Measurements from ENCODE around the gene PPP2R1B.

The PPP2R1B gene

GRCh38 chr11:111748035-111748804, 18.0 kb downstream of the PPP2R1B start:
- DNase-seq (ENCODE audit: low spot score) = no peak

DNA sequence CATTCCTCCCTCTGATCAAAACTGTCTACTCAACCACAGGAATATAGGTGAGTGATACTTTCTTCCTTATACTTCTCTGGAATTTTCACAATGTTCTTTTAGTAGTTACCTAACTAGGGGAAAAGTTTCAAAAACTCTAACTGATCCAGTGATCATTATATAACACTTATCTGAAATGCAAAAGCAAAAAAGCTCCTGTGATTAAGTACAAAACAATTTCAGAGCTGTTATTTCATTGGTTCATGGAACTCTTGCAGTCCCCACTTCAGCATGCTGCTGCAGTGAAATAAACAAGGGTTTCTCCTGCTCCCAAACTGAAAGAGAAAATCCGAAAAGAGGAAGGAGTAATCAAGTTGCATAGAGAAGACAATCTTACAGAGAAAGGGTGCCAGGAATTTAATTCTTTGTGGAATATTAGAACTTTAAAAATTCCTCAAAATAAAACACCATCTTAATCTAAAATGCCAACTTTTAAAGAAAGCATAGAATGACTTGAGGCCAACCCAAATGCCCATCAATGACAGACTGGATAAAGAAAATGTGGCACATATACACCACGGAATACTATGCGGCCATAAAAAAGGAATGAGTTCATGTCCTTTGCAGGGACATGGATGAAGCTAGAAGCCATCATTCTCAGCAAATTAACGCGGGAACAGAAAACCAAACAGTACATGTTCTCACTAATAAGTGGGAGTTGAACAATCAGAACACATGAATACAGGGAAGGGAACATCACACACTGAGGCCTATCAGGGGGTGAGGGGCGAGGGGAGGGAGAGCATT, 20.3 kb downstream of the PPP2R1B start:
- no peak for DNase-seq (ENCODE audit: low spot score)

DNA sequence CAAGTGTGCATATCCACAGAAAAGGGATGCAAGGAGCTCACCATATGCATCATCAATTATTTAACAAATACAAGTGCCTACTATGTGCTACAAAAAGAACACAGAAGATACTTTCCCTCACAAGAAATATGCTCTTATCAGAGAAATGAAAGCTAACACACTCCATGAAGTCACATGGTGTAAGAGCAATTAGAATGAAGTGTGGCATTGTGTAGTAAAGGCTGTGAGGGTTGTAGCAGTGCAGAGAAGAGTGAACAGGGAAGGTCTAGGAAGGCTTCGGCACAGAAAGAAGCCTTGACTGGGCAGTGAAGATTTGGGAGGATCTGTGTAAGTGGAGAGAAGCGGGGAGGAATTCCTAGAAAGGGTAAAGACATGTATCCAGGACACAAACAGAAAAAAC, 22.5 kb downstream of the PPP2R1B start:
- DNase-seq (ENCODE audit: low spot score) = no peak

DNA sequence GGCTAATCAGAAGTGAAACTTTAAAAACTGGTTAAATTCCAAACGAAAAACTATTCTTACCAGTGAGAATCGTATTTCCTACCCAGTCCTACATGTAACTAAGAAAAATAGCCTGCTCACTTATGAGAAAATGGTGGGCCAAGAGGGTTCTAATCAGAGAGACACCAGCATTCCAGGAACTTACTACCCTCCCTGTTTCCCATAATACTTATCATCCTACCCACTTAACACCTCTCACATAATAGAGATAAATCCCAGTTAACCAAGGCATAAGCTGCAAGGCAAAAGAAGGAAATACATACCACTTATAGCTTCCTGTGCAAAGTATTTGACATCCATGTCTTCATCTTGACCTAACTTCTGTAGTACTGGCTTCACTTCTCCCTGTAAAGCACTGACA, 24.4 kb downstream of the PPP2R1B start:
- no peak for DNase-seq (ENCODE audit: low spot score)

- no peak for DNase-seq (ENCODE audit: low spot score)
These were observed 26.9 kb downstream of the PPP2R1B start for GRCh38 chr11:111739299-111739698.

- DNase-seq (ENCODE audit: low spot score) = no peak
These were observed 28.6 kb downstream of the PPP2R1B start for GRCh38 chr11:111737444-111738210.

DNA sequence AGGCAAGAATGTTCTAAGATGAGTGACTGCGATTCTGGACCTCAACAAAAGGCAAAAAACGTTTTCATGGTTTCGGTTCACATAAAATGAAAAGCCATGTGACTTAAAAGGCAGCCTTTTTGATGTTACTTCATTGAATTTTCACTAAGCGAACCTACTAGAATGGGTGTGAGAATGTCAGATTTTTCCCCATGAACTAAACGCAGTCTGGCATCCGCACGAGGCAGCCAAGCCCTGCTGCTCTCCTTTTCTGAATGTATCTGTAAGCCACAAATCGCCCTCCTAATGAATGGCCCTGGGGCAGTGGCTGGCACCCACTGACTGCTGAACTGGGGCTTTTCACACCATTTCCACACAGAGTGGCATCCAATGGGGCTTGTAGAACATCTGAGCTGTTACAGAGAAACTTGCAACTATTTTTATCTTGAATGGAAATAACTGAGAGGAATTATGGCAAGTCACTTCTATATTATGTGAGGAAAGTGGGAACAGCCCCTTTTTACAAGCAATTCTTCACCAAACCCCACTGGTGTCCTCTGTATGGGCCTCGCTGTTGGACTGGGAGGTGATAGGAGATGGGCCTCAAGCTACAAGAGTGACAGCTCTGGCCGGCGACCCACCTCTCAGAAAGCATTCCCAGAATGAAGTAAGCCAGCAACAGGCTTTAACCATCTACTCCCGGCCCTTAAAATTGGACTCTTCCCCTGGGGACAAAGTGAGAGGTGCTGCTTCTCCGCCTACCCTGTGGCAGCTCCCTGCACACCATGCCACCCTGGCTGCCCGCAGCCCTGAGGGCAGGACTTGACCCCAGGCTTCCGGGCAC, 29.4 kb downstream of the PPP2R1B start:
- DNase-seq (ENCODE audit: low spot score) = no peak

- no peak for DNase-seq (ENCODE audit: low spot score)
These were observed 30.0 kb downstream of the PPP2R1B start for GRCh38 chr11:111736181-111736590.

- DNase-seq (ENCODE audit: low spot score) = no peak
These were observed 30.7 kb downstream of the PPP2R1B start for GRCh38 chr11:111735262-111736116.

DNA sequence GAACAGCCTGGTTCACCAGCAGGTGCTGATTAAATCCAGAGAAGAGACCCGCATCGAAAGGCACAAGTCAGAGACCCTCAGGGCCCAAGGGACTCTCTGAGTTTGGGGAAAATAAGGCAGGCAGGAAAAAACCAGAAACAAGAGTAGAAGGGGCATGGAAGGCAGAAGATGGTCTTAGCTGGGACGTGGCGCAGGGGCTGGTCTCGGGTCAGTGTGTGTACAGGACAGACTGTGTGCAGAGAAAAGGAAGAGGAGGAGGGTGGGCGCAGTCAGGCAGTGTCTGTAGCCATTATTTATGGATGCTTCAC, 31.3 kb downstream of the PPP2R1B start:
- DNase-seq (ENCODE audit: low spot score) = no peak

GRCh38 chr11:111734101-111734953, 31.9 kb downstream of the PPP2R1B start:
- DNase-seq (ENCODE audit: low spot score) = no peak

- DNase-seq (ENCODE audit: low spot score) = no peak
These were observed 32.5 kb downstream of the PPP2R1B start for GRCh38 chr11:111733611-111734088.

DNA sequence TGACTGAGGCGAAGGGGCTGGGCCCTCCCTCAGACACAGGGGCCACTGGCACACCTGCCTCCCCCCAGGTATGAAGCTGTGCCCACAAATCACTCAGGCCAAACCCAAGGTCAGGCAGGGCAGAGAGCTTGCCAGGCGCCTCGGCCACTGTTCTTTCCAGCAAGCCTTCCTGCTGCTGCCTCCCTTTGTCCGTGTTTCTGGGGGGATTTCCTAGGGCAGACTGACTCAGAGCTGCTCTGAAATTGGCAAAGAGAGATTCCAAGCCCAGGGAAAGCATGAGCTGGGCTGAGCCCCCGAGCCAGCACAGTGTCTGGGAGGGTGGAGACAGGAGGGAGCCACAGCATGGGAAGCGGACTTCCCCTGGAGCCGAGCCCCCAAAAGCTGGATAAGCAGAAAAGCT, 33.2 kb downstream of the PPP2R1B start:
- no peak for DNase-seq (ENCODE audit: low spot score)

- DNase-seq (ENCODE audit: low spot score) = no peak
These were observed 34.4 kb downstream of the PPP2R1B start for GRCh38 chr11:111731821-111732220.

- DNase-seq (ENCODE audit: low spot score) = no peak
These were observed 35.2 kb downstream of the PPP2R1B start for GRCh38 chr11:111730871-111731591.

- no peak for DNase-seq (ENCODE audit: low spot score)
These were observed 36.3 kb downstream of the PPP2R1B start for GRCh38 chr11:111729831-111730311.

GRCh38 chr11:111729071-111729830, 36.9 kb downstream of the PPP2R1B start:
- no peak for DNase-seq (ENCODE audit: low spot score)

GRCh38 chr11:111727431-111727830, 38.8 kb downstream of the PPP2R1B start:
- no peak for DNase-seq (ENCODE audit: low spot score)

Data from CD4-positive, alpha-beta T cell treated with Interleukin-2 at 100 ng/mL for 4 hours (primary cell).